A172 (cell line): ENCODE data around the gene AMMECR1. TPM values are rescaled to one million over a fixed set of nuclear protein-coding genes. Genes with fewer than 3 reads are reported as not detected.
"Not testable (repeated sequence)": the region's sequence is repeated elsewhere in the genome, so short reads cannot be mapped to it uniquely, and the experiment has no call there.

ENCODE experiments used
- DNase-seq: peaks from one replicate; pipeline ENCODE4 v3.0.0-alpha.2; 2015; ENCODE audit warnings: low spot score
- total RNA-seq: library from RNA; depleted of rRNA; stranded (reverse); fragments of >200 nt; shearing (Covaris generic); gene quantifications from 2 replicates; pipeline ENCODE4 v1.2.3, GENCODE V29; 2014; rRNA removed

Gene AMMECR1
- total RNA-seq, 1 experiment from 2014 or later, result 8.3 TPM

GRCh38 chrX:110171442-110171841 is 146.4 kb downstream of the AMMECR1 start:
- no peak for DNase-seq

- no peak for DNase-seq
Measured at GRCh38 chrX:110170029-110170428, 147.9 kb downstream of the AMMECR1 start.

GRCh38 chrX:110168585-110168984 is 149.3 kb downstream of the AMMECR1 start:
- no peak for DNase-seq

GRCh38 chrX:110167952-110168451 is 149.9 kb downstream of the AMMECR1 start:
- no peak for DNase-seq

GRCh38 chrX:110163488-110163887 is 154.4 kb downstream of the AMMECR1 start:
- DNase-seq, result no peak

GRCh38 chrX:110162867-110163266 is 155.0 kb downstream of the AMMECR1 start:
- no peak for DNase-seq

- no peak for DNase-seq
Measured at GRCh38 chrX:110162131-110162530, 155.8 kb downstream of the AMMECR1 start.

- DNase-seq, result no peak
Measured at GRCh38 chrX:110161361-110161686, 156.6 kb downstream of the AMMECR1 start.

- no peak for DNase-seq
Measured at GRCh38 chrX:110159865-110160264, 158.0 kb downstream of the AMMECR1 start.

- DNase-seq, result no peak
Measured at GRCh38 chrX:110159235-110159634, 158.7 kb downstream of the AMMECR1 start.

- no peak for DNase-seq
Measured at GRCh38 chrX:110157444-110157843, 160.4 kb downstream of the AMMECR1 start.

GRCh38 chrX:110156167-110156754 is 161.6 kb downstream of the AMMECR1 start:
- no peak for DNase-seq

GRCh38 chrX:110155759-110156158 is 162.1 kb downstream of the AMMECR1 start:
- no peak for DNase-seq

- DNase-seq, result not testable (repeated sequence)
Measured at GRCh38 chrX:110154328-110154727, 163.6 kb downstream of the AMMECR1 start.

- no peak for DNase-seq
Measured at GRCh38 chrX:110153896-110154295, 164.0 kb downstream of the AMMECR1 start.

- DNase-seq, result no peak
Measured at GRCh38 chrX:110153244-110153643, 164.6 kb downstream of the AMMECR1 start.

- DNase-seq, result no peak
Measured at GRCh38 chrX:110146521-110146920, 171.4 kb downstream of the AMMECR1 start.

GRCh38 chrX:110145854-110146253 is 172.0 kb downstream of the AMMECR1 start:
- peak; percentile 7 for DNase-seq

GRCh38 chrX:110145311-110145710 is 172.6 kb downstream of the AMMECR1 start:
- DNase-seq, result no peak

Other genes with a start within 250 kb of the AMMECR1 start
- 0.02 and 0.03 TPM in 2 replicates for gene RTL9, start 40.8 kb upstream of the AMMECR1 start, total RNA-seq